CD14-positive monocyte (primary cell): Measurements from ENCODE around the gene TMEM128. TPM values are rescaled to one million over a fixed set of nuclear protein-coding genes. Genes with fewer than 3 reads are reported as not detected.

Source experiments
- DNase-seq, 3 donors: peaks; one replicate each; pipeline ENCODE4 v3.0.0-alpha.2; 2011 to 2022
- H2AFZ ChIP-seq: 2 replicates; pipeline ENCODE4 v1.6.0; 2012; ENCODE audit warnings: mild to moderate bottlenecking, low read depth, low read length, inconsistent platforms; ENCODE audit not compliant: insufficient read depth, poor library complexity, severe bottlenecking
- H3K27ac ChIP-seq, 2 donors: 1 replicate in 1 of 2; 2 replicates in 1 of 2; pipeline ENCODE4 v1.5.1; 2012 to 2013; ENCODE audit warnings: low read length in 2 of 2, control low read depth in 1 of 2, inconsistent platforms in 1 of 2, low read depth in 1 of 2, mild to moderate bottlenecking in 1 of 2
- H3K27me3 ChIP-seq, 2 donors: one replicate each; pipeline versions ENCODE4 v1.6.0 to v1.6.1; 2011 to 2013; ENCODE audit warnings: low read length in 2 of 2; ENCODE audit not compliant: control insufficient read depth in 2 of 2, insufficient read depth in 2 of 2
- H3K36me3 ChIP-seq, 2 donors: replicated peaks in 1 of 2; 1 replicate in 1 of 2; 2 replicates in 1 of 2; pipeline versions ENCODE4 v1.5.1 to v1.6.1; 2012 to 2013; ENCODE audit warnings: low read length in 2 of 2, control low read depth in 1 of 2, inconsistent platforms in 1 of 2, mild to moderate bottlenecking in 1 of 2; ENCODE audit not compliant: insufficient read depth in 2 of 2, control insufficient read depth in 1 of 2
- H3K4me1 ChIP-seq, 2 donors: 1 replicate in 1 of 2; 2 replicates in 1 of 2; pipeline versions ENCODE4 v1.5.1 to v1.6.1; 2012 to 2013; ENCODE audit warnings: low read length in 2 of 2, control low read depth in 1 of 2, inconsistent platforms in 1 of 2, mild to moderate bottlenecking in 1 of 2, moderate library complexity in 1 of 2; ENCODE audit not compliant: insufficient read depth in 2 of 2, control insufficient read depth in 1 of 2
- H3K4me2 ChIP-seq: replicated peaks from 2 replicates; pipeline ENCODE3; 2012; ENCODE audit warnings: low read length, moderate library complexity, mild to moderate bottlenecking; ENCODE audit not compliant: poor library complexity, severe bottlenecking; ENCODE audit errors: extremely low read depth
- H3K4me3 ChIP-seq, 3 experiments: fragments of 200-600 bp in 1 of 3; sonication (generic) in 1 of 3; replicated peaks in 1 of 3; 1 replicate in 2 of 3; 2 replicates in 1 of 3; pipeline ENCODE4 v1.5.1; 2011 to 2013; ENCODE audit warnings: low read length in 3 of 3, mild to moderate bottlenecking in 3 of 3, control low read depth in 2 of 3, low read depth in 2 of 3, inconsistent platforms in 1 of 3, moderate library complexity in 1 of 3
- H3K79me2 ChIP-seq: 2 replicates; pipeline ENCODE4 v1.6.0; 2012; ENCODE audit warnings: mild to moderate bottlenecking, control low read depth, inconsistent platforms, low read length, moderate library complexity; ENCODE audit not compliant: insufficient read depth
- H3K9ac ChIP-seq: 2 replicates; pipeline ENCODE4 v1.6.0; 2017; ENCODE audit warnings: low read length, mild to moderate bottlenecking; ENCODE audit not compliant: insufficient read depth, poor library complexity, severe bottlenecking
- H3K9me3 ChIP-seq, 2 donors: replicated peaks in 1 of 2; 1 replicate in 1 of 2; 2 replicates in 1 of 2; pipeline versions ENCODE4 v1.5.1 to v1.6.1; 2012 to 2013; ENCODE audit warnings: low read length in 2 of 2, control low read depth in 1 of 2; ENCODE audit not compliant: control insufficient read depth in 1 of 2, insufficient read depth in 1 of 2
- H4K20me1 ChIP-seq: 2 replicates; pipeline ENCODE4 v1.6.0; 2012; ENCODE audit warnings: mild to moderate bottlenecking, low read length, control low read depth, moderate library complexity; ENCODE audit not compliant: insufficient read depth
- H3K27ac Mint-ChIP-seq, 7 donors: one replicate each; pipeline ENCODE4 v1.8.0; 2020; ENCODE audit warnings: mild to moderate bottlenecking in 7 of 7, mixed read lengths in 7 of 7, moderate library complexity in 6 of 7, inconsistent platforms in 2 of 7
- H3K27me3 Mint-ChIP-seq, 3 donors: one replicate each; pipeline ENCODE4 v1.8.0; 2021 to 2022; ENCODE audit warnings: low read depth in 3 of 3, mild to moderate bottlenecking in 3 of 3, mixed read lengths in 3 of 3, moderate library complexity in 3 of 3, inconsistent platforms in 1 of 3
- H3K36me3 Mint-ChIP-seq, 2 donors: one replicate each; pipeline ENCODE4 v1.8.0; 2020; ENCODE audit warnings: mixed read lengths in 2 of 2, inconsistent platforms in 1 of 2, mild to moderate bottlenecking in 1 of 2
- H3K4me1 Mint-ChIP-seq: one replicate; pipeline ENCODE4 v1.8.0; 2020; ENCODE audit warnings: mild to moderate bottlenecking, mixed read lengths
- H3K4me3 Mint-ChIP-seq, 2 donors: one replicate each; pipeline ENCODE4 v1.8.0; 2020; ENCODE audit warnings: mild to moderate bottlenecking in 2 of 2, mixed read lengths in 2 of 2, moderate library complexity in 1 of 2
- H3K9me3 Mint-ChIP-seq, 7 donors: one replicate each; pipeline ENCODE4 v1.8.0; 2020 to 2022; ENCODE audit warnings: mixed read lengths in 7 of 7, mild to moderate bottlenecking in 6 of 7, moderate library complexity in 6 of 7, inconsistent platforms in 2 of 7
- WGBS: methylation state at CpG from one replicate; pipeline ENCODE4 v1.1.5; 2013; ENCODE audit warnings: missing lambda C conversion rate; ENCODE audit not compliant: insufficient coverage; 5-methylcytosine and 5-hydroxymethylcytosine counted together
- intact Hi-C, 2 donors: fragments of 100-400 bp; cut with micrococcal nuclease; formaldehyde crosslinking; loops; one replicate each; pipeline versions ENCODE4 v1.15.0 to v1.15.1; 2023
- polyA plus RNA-seq, 3 donors: library from polyadenylated mRNA; depleted of rRNA in 1 of 3; unstranded in 2 of 3; stranded (reverse) in 1 of 3; fragments of 300-500 nt in 2 of 3; fragments of >200 nt in 1 of 3; fragmentation: Illumina TruSeq in 2 of 3; gene quantifications; 1 replicate in 2 of 3; 2 replicates in 1 of 3; pipeline ENCODE4 v1.2.3, GENCODE V29; 2012 to 2021
- TF ChIP-seq, protein P1 (sequence below): fragments of 200-600 bp; IDR thresholded peaks from one replicate; pipeline ENCODE4 v1.8.0; 2022; ENCODE audit warnings: antibody characterized with exemption, mild to moderate bottlenecking

Gene TMEM128
- polyA plus RNA-seq, 3 donors, result 11.4 to 35.1 (median 29.7) TPM

DNA sequence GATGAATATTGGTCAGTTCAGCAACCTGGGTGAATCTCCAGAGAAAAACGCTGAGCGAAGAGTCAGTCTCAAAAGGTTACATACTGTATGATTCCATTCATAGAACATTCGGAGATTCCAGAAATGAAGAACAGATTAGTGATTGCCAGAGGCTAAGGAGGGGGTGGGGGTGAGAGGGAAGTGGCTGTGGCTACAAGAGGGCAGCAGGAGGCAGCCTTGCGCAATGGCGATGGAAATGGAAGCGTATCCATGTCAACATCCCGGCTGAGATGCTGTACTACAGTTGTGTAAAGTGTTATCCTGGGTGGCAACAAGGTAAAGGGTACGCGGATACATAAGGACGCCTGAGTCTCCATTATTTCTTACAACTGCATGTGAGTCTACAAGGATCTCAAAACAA, 23.9 kb upstream of the TMEM128 start:
- WGBS, result 91% methylated on average over 5 of the region's 10 CpGs
- Mint-ChIP-seq H3K36me3 (peaks cover 62 to 66% of the 10 kb centered on the region in 2 donors), H3K4me3 (no peak overlapping the region), H3K27me3 (no peaks in the 10 kb centered on the region), H3K9me3 (no peaks in the 10 kb centered on the region), H3K4me1 (peaks cover 44% of the 10 kb centered on the region), H3K27ac (peak overlapping the region; percentile 32 to 99 (median 97))
- Histone ChIP-seq H3K36me3 (peaks cover 38 to 58% of the 10 kb centered on the region in 2 donors), H3K27me3 (no peaks in the 10 kb centered on the region), H3K79me2 (no peaks in the 10 kb centered on the region), H3K9me3 (no peaks in the 10 kb centered on the region), H3K4me2 (no peak overlapping the region), H3K27ac (peak overlapping the region in 1 of 2 donors; percentile 98), H3K4me1 (peaks cover 41 to 52% of the 10 kb centered on the region in 2 donors), H4K20me1 (no peaks in the 10 kb centered on the region), H3K4me3 (peak overlapping the region in 1 of 3 experiments; percentile 0), H2AFZ (no peak overlapping the region), H3K9ac (no peak overlapping the region)
- TF ChIP-seq, protein P1, sequence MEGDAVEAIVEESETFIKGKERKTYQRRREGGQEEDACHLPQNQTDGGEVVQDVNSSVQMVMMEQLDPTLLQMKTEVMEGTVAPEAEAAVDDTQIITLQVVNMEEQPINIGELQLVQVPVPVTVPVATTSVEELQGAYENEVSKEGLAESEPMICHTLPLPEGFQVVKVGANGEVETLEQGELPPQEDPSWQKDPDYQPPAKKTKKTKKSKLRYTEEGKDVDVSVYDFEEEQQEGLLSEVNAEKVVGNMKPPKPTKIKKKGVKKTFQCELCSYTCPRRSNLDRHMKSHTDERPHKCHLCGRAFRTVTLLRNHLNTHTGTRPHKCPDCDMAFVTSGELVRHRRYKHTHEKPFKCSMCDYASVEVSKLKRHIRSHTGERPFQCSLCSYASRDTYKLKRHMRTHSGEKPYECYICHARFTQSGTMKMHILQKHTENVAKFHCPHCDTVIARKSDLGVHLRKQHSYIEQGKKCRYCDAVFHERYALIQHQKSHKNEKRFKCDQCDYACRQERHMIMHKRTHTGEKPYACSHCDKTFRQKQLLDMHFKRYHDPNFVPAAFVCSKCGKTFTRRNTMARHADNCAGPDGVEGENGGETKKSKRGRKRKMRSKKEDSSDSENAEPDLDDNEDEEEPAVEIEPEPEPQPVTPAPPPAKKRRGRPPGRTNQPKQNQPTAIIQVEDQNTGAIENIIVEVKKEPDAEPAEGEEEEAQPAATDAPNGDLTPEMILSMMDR, result no peak
- peak in 2 of 3 donors; percentile 27 to 28 for DNase-seq
- intact Hi-C loops, result no loop called here

DNA sequence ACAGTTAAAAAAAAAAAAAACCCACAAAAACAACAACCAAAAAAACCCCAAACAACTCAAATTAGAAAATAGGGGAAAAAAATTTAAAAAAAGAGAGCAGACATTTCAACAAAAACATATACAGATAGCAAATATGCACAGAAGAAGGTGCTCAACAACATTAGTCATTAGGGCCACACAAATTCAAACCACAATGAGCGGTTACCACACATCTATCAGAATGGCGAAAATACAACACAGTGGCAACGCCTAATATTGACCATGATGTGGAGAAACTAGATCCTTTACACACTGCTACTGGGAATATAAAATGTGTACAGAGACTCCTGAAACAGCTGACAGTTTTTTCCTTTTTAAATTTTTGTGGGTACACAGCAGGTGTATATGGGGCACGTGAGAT, 22.5 kb upstream of the TMEM128 start:
- peak; percentile 67 to 78 (median 74) for DNase-seq
- H3K4me1 Mint-ChIP-seq, result peaks cover 52% of the 10 kb centered on the region

More for the DNA sequence above, 22.5 kb upstream of the TMEM128 start:
- Mint-ChIP-seq H3K9me3 (peaks cover 0 to 3% (median 0%) of the 10 kb centered on the region in 7 donors), H3K27ac (peak overlapping the region; percentile 86 to 99 (median 98)), H3K36me3 (peaks cover 55 to 62% of the 10 kb centered on the region in 2 donors), H3K27me3 (peaks cover 0 to 3% (median 0%) of the 10 kb centered on the region in 3 donors), H3K4me3 (peak overlapping the region in 1 of 2 donors; percentile 63)
- Histone ChIP-seq H3K4me2 (peak overlapping the region; percentile 29), H3K27me3 (no peaks in the 10 kb centered on the region), H4K20me1 (no peaks in the 10 kb centered on the region), H3K27ac (peak overlapping the region in 1 of 2 donors; percentile 98), H3K36me3 (peaks cover 28 to 45% of the 10 kb centered on the region in 2 donors), H3K4me3 (no peak overlapping the region), H3K4me1 (peaks cover 41 to 64% of the 10 kb centered on the region in 2 donors), H3K9me3 (peaks cover 0 to 2% of the 10 kb centered on the region in 2 donors), H3K79me2 (no peaks in the 10 kb centered on the region), H2AFZ (no peak overlapping the region), H3K9ac (peak overlapping the region; percentile 66)
- TF ChIP-seq, protein P1, result no peak
- no CpG with 5 or more reads among the region's 4 CpGs for WGBS
- intact Hi-C loops, result no loop called here
